ENCODE data around the gene KANK3. TPM values are rescaled to one million over a fixed set of nuclear protein-coding genes. Genes with fewer than 3 reads are reported as not detected.

KANK3 gene
- total and polyA plus RNA-seq, 10 of the 15 experiments (the other 5 are each of a cell fraction or from before 2014, with no cell fraction given) = 0.03 to 0.93 (median 0.22) TPM; not detected in 1

GRCh38 chr19:8352134-8352827 lies 9.2 kb upstream of the KANK3 start:
- H3K9me3 ChIP-seq (replicated peaks; ENCODE audit: control insufficient read depth, insufficient read depth, low read length) = no peaks in the 10 kb centered on the region; the same call in 2 of the 3 replicates
- FAIRE-seq = no peak
- no peaks in the 10 kb centered on the region for H3K36me3 ChIP-seq (ENCODE audit: control insufficient read depth in 2 of 2, insufficient read depth in 2 of 2, low read length in 1 of 2)
- no peaks in the 10 kb centered on the region for H3K27me3 ChIP-seq (replicated peaks in 1 of 2; ENCODE audit: control insufficient read depth in 2 of 2, insufficient read depth in 2 of 2, low read length in 1 of 2)
- H4K20me1 ChIP-seq (ENCODE audit: control insufficient read depth, insufficient read depth) = no peaks in the 10 kb centered on the region
- no TSS peak for BruUV-seq (replicated peaks)
- H3K9ac ChIP-seq (ENCODE audit: control insufficient read depth, insufficient read depth, low read length) = no peak overlapping the region
- no peaks in the 10 kb centered on the region for H3K79me2 ChIP-seq (ENCODE audit: control insufficient read depth, insufficient read depth, low read length)
- WGBS (ENCODE audit: insufficient coverage, insufficient replicate concordance, low lambda C conversion rate, missing lambda C conversion rate) = 14% methylated on average over 5 of the region's 10 CpGs
- intact Hi-C loops (cut with micrococcal nuclease; ENCODE audit: unreplicated experiment) (loop anchor here (5.0 kb wide), 1 partner anchor 230 kb away; no protein-coding TSS in a partner anchor), in situ Hi-C loops (cut with MboI) (no loop called here)
- ATAC-seq = no peak
- CTCF ChIA-PET = interaction anchor here (1.2 to 4.1 kb wide), 8 partner anchors 10 to 226 kb away, joined by 3 to 29 read pairs (median 8); partner anchors contain the start of genes ANGPTL4, HNRNPM, MARCHF2 and MYO1F
- RAD21 ChIA-PET (ENCODE audit: unreplicated experiment) = interaction anchor here (0.9 to 1.7 kb wide), 3 partner anchors 9 to 234 kb away, joined by 3 read pairs; partner anchors contain the start of gene MARCHF2
- no peak overlapping the region for H3K4me3 ChIP-seq
- H3K4me1 ChIP-seq (ENCODE audit: control insufficient read depth, insufficient read depth, low read length) = no peaks in the 10 kb centered on the region
- H3K27ac ChIP-seq (ENCODE audit: control insufficient read depth, insufficient read depth) = no peak overlapping the region
- H2AFZ ChIP-seq (ENCODE audit: control insufficient read depth, low read depth, low read length) = no peak overlapping the region
- POLR2A ChIA-PET = interaction anchor here (0.5 to 0.7 kb wide), 2 partner anchors 95 to 170 kb away, joined by 4 to 6 read pairs; no protein-coding TSS in a partner anchor
- no peak for DNase-seq (ENCODE audit: low read depth, low spot score)
- SMC1A ChIA-PET (ENCODE audit: uncharacterized antibody, unreplicated experiment) = no interaction called here
- H3K4me2 ChIP-seq (ENCODE audit: control insufficient read depth, insufficient read depth) = no peak overlapping the region
- TF ChIP-seq ZNF687 (IDR thresholded peaks at IDR 0.05) (no peak), IKZF1 (conservative IDR thresholded peaks at IDR 0.05) (no peak), JUNB (IDR thresholded peaks at IDR 0.05) (no peak), ZBTB40 (IDR thresholded peaks at IDR 0.05; ENCODE audit: borderline replicate concordance) (no peak), USF1 (IDR thresholded peaks at IDR 0.05; ENCODE audit: borderline replicate concordance, extremely low read length, insufficient read depth, low read depth, low read length) (no peak), POLR2AphosphoS2 (IDR thresholded peaks at IDR 0.05; ENCODE audit: low read depth, low read length) (no peak), PBX3 (IDR thresholded peaks at IDR 0.05; ENCODE audit: insufficient replicate concordance, low read depth, low read length) (no peak), ASH2L (IDR thresholded peaks at IDR 0.05; ENCODE audit: borderline replicate concordance, low read depth) (no peak), MEF2A (IDR thresholded peaks at IDR 0.05; ENCODE audit: insufficient read depth, low read depth, low read length) (no peak), ZNF384 (IDR thresholded peaks at IDR 0.05; ENCODE audit: borderline replicate concordance, low read depth, low read length) (no peak)

Data from GM12878 (cell line).